GM19238 (cell line): ENCODE data around the gene AGL.
"Not testable (repeated sequence)": the region's sequence is repeated elsewhere in the genome, so short reads cannot be mapped to it uniquely, and the experiment has no call there.

ENCODE experiments used
- DNase-seq: peaks from one replicate; pipeline ENCODE4 v3.0.0; 2011; ENCODE audit warnings: low spot score; ENCODE audit not compliant: insufficient read length

AGL gene

DNA sequence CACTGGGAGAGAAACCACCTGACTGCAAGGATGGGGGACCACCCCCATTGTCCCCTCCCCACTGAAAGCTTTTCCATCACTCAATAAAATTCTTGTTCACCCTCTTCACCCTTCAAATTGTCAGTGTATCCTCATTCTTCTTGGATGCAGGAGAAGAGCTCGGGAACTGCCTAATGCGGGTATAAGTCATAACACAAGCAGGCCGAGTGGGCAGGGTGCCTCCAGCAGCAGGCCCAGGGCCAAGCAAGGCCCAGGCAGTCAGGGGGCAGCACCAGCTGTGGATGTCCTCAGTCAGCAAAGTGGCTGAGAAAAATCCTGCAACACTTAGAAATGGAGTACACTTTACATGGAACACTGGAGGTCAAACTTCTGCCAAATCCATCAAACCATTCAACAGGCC, 85.9 kb downstream of the AGL start:
- no peak for DNase-seq

- DNase-seq, result no peak
Observed at GRCh38 chr1:99942723-99943122, 92.6 kb downstream of the AGL start.

DNA sequence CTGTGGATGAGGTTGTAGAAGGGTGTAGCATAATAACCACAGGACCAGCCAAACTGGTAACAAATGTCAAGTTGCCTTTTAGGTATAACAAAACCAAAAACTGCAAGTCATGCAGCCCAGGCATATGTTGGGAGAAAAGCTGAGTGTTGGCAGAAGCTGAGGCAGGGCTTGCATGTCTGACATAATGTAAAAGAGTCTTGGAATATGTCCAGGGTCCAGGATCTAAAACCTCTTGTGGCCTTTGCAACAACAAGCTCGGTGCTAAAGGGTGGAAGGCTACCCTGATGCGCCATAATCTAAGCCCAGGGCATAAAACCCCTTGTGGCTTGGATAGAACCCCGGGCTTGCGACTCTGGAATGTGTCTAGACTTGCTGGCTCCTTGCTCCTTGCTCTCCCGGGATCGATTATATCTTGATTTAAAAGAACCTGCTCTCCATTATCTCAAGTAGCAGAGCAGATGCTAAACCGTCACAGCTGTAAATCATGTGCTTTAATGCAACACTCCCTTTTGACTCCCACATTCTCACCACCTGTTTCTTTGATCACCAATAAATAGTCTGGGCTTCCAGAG, 93.1 kb downstream of the AGL start:
- DNase-seq, result no peak

DNA sequence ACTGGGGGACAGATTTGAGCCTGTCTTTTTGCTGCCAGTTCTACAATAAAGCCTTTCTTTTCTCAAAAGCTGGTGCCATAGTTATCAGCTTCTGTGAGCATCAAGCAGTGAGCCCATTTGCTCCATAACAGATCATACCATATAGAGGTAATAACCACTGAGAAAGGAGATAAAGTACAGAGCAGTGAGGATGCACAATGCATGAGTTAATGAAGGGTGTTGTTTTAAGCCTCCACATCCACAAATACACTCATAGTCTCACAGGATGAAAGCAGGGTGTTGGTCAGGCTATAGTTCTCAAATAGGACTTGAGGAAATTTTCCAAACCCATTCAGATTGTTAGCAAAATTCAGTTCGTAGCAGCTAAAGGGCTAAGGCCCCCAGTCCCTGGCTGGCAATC, 94.0 kb downstream of the AGL start:
- DNase-seq, result no peak

DNA sequence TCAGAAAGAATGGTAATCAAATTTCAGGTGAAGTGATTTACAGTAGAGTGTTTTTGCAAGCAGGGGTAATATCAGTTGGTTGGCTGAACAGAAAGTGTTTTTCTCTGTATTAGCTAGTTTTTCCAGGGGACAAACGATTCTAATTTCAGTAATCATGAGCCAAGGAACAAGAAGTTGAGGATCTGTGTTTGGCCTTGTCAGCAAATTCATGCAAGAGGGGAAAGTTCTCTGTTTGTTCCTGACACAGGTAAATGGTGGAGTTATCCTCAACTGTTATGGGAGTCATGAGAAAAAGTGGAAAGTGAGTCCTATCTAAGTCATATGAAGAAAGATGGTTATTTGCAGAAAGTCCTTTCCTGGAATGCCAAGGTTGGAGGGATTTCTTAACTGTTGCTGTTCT, 95.0 kb downstream of the AGL start:
- no peak for DNase-seq

GRCh38 chr1:99950486-99950885, 100.3 kb downstream of the AGL start:
- DNase-seq, result no peak

GRCh38 chr1:99952522-99952921, 102.4 kb downstream of the AGL start:
- DNase-seq, result no peak

DNA sequence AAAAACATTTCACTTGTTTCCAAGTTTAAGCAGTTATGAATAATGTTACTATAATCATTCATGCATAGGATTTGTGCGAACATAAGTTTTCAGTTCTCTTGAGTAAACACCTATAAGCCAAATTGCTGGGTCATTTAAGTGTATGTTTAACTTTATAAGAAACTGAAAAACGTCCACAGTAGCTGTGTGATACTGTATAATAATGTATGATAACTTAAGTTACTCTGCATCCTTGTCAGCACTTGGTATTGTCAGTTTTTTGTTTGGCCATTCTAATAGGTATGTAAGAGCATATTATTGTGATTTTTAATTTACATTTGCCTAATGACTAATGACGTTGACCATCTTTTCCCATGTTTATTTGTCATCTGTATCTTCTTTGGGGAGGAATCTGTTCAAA, 105.2 kb downstream of the AGL start:
- DNase-seq, result no peak

GRCh38 chr1:99956755-99957154, 106.6 kb downstream of the AGL start:
- no peak for DNase-seq

- DNase-seq, result no peak
Observed at GRCh38 chr1:99957818-99958217, 107.7 kb downstream of the AGL start.

DNA sequence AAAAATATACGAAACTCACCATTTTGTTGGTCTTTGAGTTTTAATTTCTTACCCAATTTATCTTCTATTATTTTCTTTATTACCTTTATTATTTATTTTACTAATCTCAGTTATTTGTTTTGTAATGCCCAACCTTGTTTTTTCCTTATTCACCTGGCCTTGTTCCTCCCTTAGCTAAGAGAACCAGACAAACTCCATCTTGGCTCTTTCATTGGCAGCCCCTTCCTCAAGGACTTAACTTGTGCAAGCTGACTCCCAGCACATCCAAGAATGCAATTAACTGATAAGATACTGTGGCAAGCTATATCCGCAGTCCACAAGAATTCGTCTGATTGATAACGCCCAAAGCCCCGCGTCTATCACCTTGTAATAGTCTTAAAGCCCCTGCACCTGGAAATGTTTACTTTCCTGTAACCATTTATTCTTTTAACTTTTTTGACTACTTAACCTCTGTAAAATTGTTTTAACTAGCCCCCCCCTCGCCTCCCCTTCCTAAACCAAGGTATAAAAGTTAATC, 109.1 kb downstream of the AGL start:
- DNase-seq, result not testable (repeated sequence)

DNA sequence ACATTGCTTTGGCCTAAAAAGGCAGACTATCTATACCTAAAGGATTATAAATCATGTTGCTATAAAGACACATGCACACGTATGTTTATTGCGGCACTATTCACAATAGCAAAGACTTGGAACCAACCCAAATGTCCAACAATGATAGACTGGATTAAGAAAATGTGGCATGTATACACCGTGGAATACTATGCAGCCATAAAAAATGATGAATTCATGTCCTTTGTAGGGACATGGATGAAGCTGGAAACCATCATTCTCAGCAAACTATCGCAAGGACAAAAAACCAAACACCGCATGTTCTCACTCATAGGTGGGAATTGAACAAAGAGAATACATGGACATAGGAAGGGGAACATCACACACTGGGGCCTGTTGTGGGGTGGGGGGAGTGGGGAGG, 110.1 kb downstream of the AGL start:
- not testable (repeated sequence) for DNase-seq

GRCh38 chr1:99963041-99963795, 113.1 kb downstream of the AGL start:
- no peak for DNase-seq

- DNase-seq, result no peak
Observed at GRCh38 chr1:99964806-99965205, 114.6 kb downstream of the AGL start.

GRCh38 chr1:99965646-99966375, 115.7 kb downstream of the AGL start:
- no peak for DNase-seq

GRCh38 chr1:99968214-99968613, 118.1 kb downstream of the AGL start:
- DNase-seq, result no peak

- DNase-seq, result no peak
Observed at GRCh38 chr1:99969260-99969728, 119.1 kb downstream of the AGL start.

DNA sequence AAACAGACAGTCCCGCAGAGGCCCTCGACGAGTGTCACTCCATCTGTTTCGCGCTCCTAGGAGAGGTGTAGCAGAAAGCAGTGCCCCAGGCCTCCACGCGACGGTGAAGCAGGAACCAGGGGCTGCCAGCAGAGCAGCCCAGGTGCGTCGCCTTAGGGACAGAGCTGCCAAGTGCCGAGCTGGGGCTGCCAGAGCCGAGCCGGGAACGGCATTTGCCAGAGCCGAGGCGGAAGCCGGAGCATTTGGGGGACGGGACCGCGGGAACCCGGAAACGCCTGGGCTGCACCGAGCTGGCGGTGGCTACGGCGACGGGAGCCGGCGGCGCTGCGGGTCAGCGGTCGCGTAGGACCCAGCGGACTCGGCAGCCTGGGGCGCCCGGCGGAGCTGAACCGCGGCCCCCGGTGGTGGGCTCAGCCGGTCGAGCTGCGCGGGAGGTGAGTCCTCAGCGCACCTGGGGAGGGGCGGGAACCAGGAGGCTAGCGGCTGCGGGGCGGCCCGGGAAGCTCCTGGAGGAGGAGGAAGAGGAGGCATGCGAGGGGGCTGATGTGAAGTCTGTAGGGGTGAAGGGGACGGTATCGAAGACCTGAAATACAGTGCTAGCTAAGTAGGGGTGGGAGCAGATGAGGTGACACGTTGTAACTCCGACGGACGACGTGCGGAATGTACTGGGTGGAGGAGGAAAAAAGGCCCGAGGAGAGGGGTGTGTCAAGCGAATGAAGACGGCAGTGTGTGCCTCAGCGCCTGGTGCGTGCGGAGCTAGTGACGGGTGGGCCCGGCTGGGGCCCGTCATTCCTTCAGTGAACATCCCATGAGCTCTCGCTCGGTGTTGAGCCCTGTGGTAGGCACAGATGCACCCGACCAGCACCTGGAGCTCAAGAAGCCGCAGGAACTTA, 119.8 kb downstream of the AGL start, which contains the start of gene SLC35A3:
SLC35A3 (plus strand) TSS at position 268 of the 893 bp plus-strand sequence. CDS start 23,559 bp downstream, outside the sequence.
- DNase-seq, result peak; percentile 84

- DNase-seq, result no peak
Observed at GRCh38 chr1:99970713-99971255, 120.6 kb downstream of the AGL start.

DNA sequence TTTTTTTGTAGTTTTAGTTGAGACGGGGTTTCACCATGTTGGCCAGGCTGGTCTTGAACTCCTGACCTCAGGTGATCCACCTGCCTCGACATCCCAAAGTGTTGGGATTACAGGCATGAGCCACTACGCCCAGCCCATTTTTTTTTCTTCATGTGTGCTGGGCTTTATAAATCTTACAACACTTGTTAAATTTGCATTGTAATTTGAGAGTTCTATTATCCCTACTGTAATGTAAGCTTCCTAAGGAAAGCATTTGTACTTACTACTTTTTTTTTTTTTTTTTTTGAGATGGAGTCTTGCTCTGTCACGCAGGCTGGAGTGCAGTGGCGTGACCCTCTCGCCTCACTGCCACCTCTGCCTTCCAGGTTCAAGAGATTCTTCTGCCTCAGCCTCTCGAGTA, 121.9 kb downstream of the AGL start:
- DNase-seq, result not testable (repeated sequence)
